A549 (cell line): ENCODE results near the gene PTPRN2.

Experiments
- CEBPB ChIP-seq, 2 experiments: fragments of >200 bp in 1 of 2; sonication (Bioruptor Twin) in 1 of 2; formaldehyde crosslinking in 1 of 2; IDR thresholded peaks; 2 replicates each; pipeline ENCODE4 v1.6.1; 2012 to 2016
- CTCF ChIP-seq: fragments of >200 bp; sonication (Bioruptor Twin); formaldehyde crosslinking; IDR thresholded peaks from 3 replicates; pipeline ENCODE4 v1.5.1; 2016
- E2F6 ChIP-seq: IDR thresholded peaks from 2 replicates; pipeline ENCODE4 v1.6.1; 2012; ENCODE audit warnings: low read depth, borderline replicate concordance
- EP300 ChIP-seq, 2 experiments: fragments of >200 bp; sonication (Bioruptor Twin); formaldehyde crosslinking; IDR thresholded peaks; 2 replicates in 1 of 2; 3 replicates in 1 of 2; pipeline ENCODE4 v1.6.1; 2016 to 2017
- HOXA7 ChIP-seq: fragments of 250-450 bp; sonication (Bioruptor Pico); IDR thresholded peaks from 2 replicates; pipeline ENCODE4 v1.5.0; 2020; ENCODE audit warnings: mild to moderate bottlenecking, moderate library complexity
- NR3C1 ChIP-seq: fragments of >200 bp; sonication (Bioruptor Twin); formaldehyde crosslinking; IDR thresholded peaks from 3 replicates; pipeline ENCODE4 v1.6.1; 2017
- PHF8 ChIP-seq: fragments of 200-600 bp; sonication (generic); IDR thresholded peaks from 2 replicates; pipeline ENCODE4 v1.6.1; 2016; ENCODE audit warnings: low read depth, mild to moderate bottlenecking, antibody characterized with exemption, moderate library complexity, borderline replicate concordance
- POLR2A ChIP-seq: IDR thresholded peaks from 2 replicates; pipeline ENCODE4 v1.6.1; 2012; ENCODE audit warnings: mild to moderate bottlenecking, low read length

GRCh38 chr7:158096582-158096981, 491.0 kb downstream of the PTPRN2 start:
- no peak for TF ChIP-seq CTCF
- TF ChIP-seq NR3C1 = no peak
- TF ChIP-seq PHF8 = no peak
- no peak for TF ChIP-seq POLR2A
- TF ChIP-seq HOXA7 (CRISPR knock-in tag) = no peak
- no peak for TF ChIP-seq CEBPB (IDR thresholded peaks at IDR 0.05)
- no peak for TF ChIP-seq EP300 (IDR thresholded peaks at IDR 0.05)
- TF ChIP-seq E2F6 = no peak
